ENCODE data around the gene TRAM2.

- no peak for TF ChIP-seq ARID5B (CRISPR knock-in tag; IDR thresholded peaks at IDR 0.05)
- TF ChIP-seq ZNF274 (CRISPR knock-in tag; IDR thresholded peaks at IDR 0.05), result no peak
- no peak for TF ChIP-seq PBX3 (CRISPR knock-in tag; IDR thresholded peaks at IDR 0.05; ENCODE audit: borderline replicate concordance)
- TF ChIP-seq ZNF746 (CRISPR knock-in tag; IDR thresholded peaks at IDR 0.05), result no peak
- TF ChIP-seq AKNA (CRISPR knock-in tag; IDR thresholded peaks at IDR 0.05; ENCODE audit: borderline replicate concordance), result no peak
- no peak for TF ChIP-seq NR3C1 (CRISPR knock-in tag; IDR thresholded peaks at IDR 0.05)
- TF ChIP-seq CEBPB (IDR thresholded peaks at IDR 0.05; ENCODE audit: borderline replicate concordance, low read depth, low read length), result no peak
- TF ChIP-seq PRDM4 (CRISPR knock-in tag; IDR thresholded peaks at IDR 0.05; ENCODE audit: borderline replicate concordance), result no peak
Observed at GRCh38 chr6:52541135-52541534, 35.7 kb downstream of the TRAM2 start.

Measured in HepG2 (cell line).